ENCODE results near the gene GMEB2. TPM values are rescaled to one million over a fixed set of nuclear protein-coding genes. Genes with fewer than 3 reads are reported as not detected.
"Not testable (repeated sequence)": the region's sequence is repeated elsewhere in the genome, so short reads cannot be mapped to it uniquely, and the experiment has no call there.

Gene GMEB2
- total RNA-seq, result 10.9 and 18.7 TPM in 2 replicates

GRCh38 chr20:63626424-63627128 lies at the start of gene GMEB2:
TSS of gene GMEB2 (minus strand) at chr20:63627101. CDS start at chr20:63619397, 7,704 bp downstream.
- peak; percentile 78 for DNase-seq

GRCh38 chr20:63675681-63676368 lies 48.9 kb upstream of the GMEB2 start:
- DNase-seq, result no peak

GRCh38 chr20:63673951-63674350 lies 47.0 kb upstream of the GMEB2 start:
- no peak for DNase-seq

- DNase-seq, result no peak
Measured at GRCh38 chr20:63672666-63673065, 45.8 kb upstream of the GMEB2 start.

GRCh38 chr20:63671695-63672094 lies 44.8 kb upstream of the GMEB2 start:
- DNase-seq, result not testable (repeated sequence)

GRCh38 chr20:63668351-63668750 lies 41.5 kb upstream of the GMEB2 start:
- no peak for DNase-seq

GRCh38 chr20:63667858-63668257 lies 41.0 kb upstream of the GMEB2 start:
- DNase-seq, result no peak

- DNase-seq, result no peak
Measured at GRCh38 chr20:63665708-63666107, 38.8 kb upstream of the GMEB2 start.

- no peak for DNase-seq
Measured at GRCh38 chr20:63664861-63665594, 38.1 kb upstream of the GMEB2 start.

GRCh38 chr20:63664143-63664851 lies 37.4 kb upstream of the GMEB2 start:
- no peak for DNase-seq

- no peak for DNase-seq
Measured at GRCh38 chr20:63663332-63664066, 36.6 kb upstream of the GMEB2 start.

GRCh38 chr20:63662813-63663189 lies 35.9 kb upstream of the GMEB2 start:
- DNase-seq, result no peak

GRCh38 chr20:63661959-63662812 lies 35.3 kb upstream of the GMEB2 start:
- DNase-seq, result no peak

- DNase-seq, result no peak
Measured at GRCh38 chr20:63661108-63661507, 34.2 kb upstream of the GMEB2 start.

- DNase-seq, result no peak
Measured at GRCh38 chr20:63660622-63661021, 33.7 kb upstream of the GMEB2 start.

- DNase-seq, result not testable (repeated sequence)
Measured at GRCh38 chr20:63660174-63660573, 33.3 kb upstream of the GMEB2 start.

GRCh38 chr20:63659370-63659769 lies 32.5 kb upstream of the GMEB2 start:
- DNase-seq, result peak; percentile 17

- DNase-seq, result peak; percentile 68
Measured at GRCh38 chr20:63658749-63659187, 31.9 kb upstream of the GMEB2 start.

GRCh38 chr20:63657937-63658748 lies 31.2 kb upstream of the GMEB2 start, which contains the start of gene RTEL1:
TSS of gene RTEL1 (plus strand) at chr20:63658312. CDS start at chr20:63659403, 1,091 bp downstream.
- peak; percentile 96 for DNase-seq
